Fibroblast of skin of right quadriceps (primary cell): ENCODE results near the gene BIRC3.
"Not testable (repeated sequence)": the region's sequence is repeated elsewhere in the genome, so short reads cannot be mapped to it uniquely, and the experiment has no call there.

Experiments used
- DNase-seq: peaks from one replicate; pipeline ENCODE4 v3.0.0-alpha.2; 2013

BIRC3 gene

DNA sequence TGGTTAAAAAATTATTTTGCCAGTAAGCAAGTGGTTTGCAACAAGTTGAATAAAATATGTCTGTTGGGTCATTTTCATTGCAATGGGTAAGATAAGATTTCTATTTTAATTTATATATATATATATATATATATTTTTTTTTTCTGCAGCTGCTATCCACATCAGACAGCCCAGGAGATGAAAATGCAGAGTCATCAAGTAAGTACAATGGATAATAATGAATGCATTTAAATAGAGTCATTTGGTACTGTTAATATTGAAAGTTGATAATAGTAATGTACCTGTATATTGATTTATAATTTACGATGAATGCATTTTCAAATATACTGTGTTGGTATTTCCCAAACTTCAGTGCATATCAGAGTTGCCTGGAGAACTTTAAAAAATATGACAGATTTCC, 11.5 kb downstream of the BIRC3 start:
- no peak for DNase-seq

DNA sequence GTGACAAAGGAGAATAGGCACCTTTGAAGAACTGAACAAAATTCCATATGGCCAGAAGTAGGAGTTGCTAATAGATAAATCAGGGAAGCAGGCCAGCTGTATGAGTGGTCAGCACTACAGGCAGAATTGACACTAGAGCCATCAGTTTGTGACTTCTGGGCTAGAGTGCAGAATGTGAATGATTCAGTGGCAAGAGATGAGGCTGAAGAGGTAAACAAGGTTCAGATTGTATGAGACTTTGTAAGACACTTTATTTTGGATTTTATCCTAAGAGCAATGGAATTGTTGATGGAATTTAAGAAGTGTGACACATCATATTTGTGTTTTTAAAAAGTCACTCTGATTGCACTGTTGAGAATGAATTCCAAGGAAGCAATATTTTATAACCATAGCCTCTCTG, 12.9 kb downstream of the BIRC3 start:
- DNase-seq, result peak; percentile 28

DNA sequence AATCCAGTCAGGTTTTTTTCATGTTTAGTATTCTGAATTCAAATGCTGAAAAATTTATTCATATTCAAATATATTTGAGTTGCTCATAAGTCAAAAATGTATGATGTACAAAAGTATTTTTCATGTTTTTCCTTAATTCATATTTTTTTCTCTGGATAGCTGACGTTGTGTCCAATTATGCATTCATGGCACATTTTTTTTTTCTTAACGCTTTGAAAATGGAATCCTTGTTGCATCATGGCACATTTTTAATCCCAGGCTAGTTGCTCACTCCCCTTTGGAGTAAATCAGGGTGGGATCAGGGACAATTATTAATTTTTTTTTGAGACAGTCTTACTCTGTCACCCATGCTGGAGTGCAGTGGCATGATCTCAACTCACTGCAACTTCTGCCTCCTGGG, 14.1 kb downstream of the BIRC3 start:
- DNase-seq, result no peak

DNA sequence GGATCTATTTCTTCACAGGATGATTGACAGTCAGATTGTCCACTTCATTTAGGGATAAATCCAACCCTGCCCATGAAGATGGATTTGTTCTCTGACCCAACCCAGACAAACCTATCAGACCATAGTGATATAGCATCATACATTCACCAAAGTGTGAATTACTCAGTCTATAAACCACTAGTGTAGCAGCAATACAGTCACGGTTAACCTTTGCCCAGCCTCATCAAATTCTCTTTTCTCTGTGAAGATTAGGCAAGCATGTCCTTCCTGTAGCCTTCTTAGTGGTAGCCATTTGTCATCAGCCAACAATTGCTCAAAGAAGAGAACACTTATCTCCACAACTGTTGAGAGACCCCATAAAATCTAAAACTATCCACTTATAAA, 15.3 kb downstream of the BIRC3 start:
- no peak for DNase-seq

DNA sequence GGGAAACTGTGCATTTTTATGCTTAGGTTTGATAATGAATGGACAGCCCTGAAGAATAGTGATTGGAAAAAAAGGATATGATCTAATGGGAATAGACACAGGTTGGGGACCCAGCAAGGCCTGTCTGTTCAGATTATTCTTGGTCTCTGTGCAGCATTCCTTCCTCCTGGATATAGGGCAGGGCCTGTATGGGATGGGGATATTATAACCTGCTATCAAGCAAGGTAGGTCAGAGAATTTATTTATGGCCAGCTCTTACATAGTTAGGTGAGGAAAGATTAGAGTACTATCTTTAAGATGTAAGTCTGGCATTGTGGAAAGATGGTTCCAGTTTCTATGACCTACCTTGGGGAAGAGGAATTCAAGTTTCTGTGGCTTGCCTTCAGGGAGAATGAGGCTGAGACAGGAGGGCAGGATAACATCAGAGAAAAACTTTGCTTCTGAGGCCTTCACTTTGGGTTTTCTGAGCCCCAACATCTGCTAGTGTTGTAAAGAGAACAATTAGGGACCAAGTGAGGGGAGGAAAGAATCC, 21.3 kb downstream of the BIRC3 start:
- DNase-seq, result no peak

DNA sequence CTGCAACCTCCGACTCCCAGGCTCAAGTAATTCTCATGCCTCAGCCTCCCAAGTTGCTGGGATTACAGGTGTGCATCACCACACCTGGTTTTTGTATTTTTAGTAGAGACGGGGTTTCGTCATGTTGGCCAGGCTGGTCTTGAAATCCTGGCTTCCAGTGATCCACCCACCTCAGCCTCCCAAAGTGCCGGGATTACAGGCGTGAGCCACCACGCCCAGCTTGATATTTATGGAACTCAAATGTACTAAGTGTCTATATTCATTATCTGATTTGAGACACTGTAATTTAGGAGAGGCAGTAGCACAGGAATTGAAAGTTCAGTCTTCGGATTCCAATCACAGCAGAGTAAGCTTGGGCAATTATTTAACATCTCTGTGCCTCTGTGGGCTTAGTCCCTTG, 24.0 kb downstream of the BIRC3 start:
- not testable (repeated sequence) for DNase-seq

DNA sequence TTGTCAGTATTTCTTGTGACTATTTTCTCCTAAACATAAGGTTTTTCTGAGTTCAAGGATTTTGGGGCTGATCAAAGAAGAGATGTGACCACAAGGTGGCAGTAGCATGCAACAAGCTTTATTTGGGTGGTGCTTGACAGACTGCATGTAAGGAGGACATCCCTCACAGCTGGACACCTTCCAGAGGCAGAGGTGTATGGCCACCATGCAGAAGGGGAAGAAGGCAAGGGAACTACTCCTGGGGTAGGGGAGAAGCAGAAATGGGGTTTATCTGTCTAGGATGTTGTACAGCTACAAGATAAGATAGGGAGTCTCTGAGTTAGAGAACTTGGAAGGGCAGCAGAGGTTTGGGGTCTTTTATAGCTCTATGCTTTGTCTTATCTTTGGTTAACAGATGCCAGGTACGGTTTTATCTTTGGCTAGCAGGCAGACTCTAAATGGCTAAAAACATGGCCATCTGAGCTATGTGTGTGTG, 24.6 kb downstream of the BIRC3 start:
- peak; percentile 84 for DNase-seq

DNA sequence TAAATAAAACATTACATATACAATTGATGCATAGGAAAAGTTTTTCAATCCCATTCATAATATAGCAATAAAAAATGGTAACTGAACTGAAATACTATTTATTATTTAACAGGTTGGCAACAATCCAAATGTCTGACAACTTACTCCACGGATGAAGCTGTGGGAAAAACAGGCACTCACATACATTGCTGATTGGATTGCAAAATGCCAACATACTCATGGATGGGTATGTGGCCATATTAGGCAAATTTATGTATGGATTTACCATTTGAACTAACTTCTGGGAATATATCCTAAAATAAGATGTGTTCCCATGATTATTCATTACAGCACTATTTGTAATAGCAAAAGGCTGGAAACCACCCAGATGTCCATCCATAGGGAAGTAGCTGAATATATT, 26.5 kb downstream of the BIRC3 start:
- DNase-seq, result peak; percentile 91

DNA sequence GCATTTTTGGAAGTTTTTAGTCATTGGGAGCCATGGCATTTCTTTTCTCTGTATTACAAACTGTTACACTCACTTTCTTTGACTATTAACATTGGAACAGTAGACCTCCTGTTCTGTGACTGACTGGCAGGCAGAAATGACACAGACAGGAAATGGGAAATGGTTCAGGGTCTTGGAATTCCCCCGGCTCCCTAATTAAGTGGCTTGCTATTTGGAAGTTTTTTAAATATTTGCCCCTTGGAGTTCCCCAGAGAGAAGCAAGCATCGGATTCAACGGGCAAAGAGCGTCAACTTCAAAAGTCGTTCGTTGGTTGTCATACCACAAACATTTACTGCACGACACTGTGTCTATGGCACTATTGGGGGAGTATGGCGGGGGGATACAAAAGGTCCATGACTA, 28.6 kb downstream of the BIRC3 start:
- peak; percentile 86 for DNase-seq

DNA sequence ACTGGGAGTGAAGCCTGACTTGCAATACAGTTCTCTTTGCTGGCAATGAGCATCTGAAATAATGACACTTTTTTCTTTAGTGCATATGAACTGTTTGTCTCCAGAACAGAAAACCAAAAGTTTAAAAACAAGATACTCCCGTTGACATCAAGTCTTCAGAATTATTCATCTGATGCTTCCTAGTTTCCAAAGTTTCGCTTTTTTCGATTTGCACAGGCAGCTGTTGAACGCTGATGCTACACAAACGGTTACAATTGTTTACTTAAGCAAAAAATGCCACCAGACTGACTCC, 29.1 kb downstream of the BIRC3 start:
- DNase-seq, result no peak

DNA sequence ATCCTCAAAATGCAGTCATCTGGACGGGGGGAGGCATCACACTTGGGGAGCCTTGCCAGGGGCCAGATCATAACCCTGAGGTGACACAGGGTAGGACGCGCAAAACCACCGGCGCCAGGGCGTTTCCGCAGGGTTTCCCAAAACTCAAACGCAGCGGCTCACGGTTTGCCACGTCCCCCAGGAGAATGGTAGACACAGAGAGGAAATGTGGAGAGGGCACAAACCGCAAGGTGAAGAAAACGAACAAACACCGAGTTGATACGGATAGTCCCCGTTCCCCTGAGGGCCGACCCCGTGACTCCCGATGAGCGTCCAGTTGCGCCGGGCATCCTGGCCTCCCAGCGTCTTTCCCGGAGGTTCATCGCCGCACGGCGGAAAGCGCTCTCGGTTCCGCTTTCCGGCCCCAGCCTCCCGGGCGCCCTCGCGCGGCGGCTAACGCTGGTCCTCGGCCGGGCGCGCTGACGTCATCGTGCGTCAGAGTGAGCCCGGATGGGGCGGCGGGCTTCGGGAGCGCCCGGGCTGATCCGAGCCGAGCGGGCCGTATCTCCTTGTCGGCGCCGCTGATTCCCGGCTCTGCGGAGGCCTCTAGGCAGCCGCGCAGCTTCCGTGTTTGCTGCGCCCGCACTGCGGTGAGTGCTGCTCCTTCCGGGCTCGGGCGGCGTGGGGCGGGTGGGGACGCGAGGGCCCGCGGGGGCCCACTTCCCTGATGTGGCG, 29.6 kb downstream of the BIRC3 start, which contains the start of gene BIRC2:
TSS of gene BIRC2 (plus strand) at position 467 of the 714 bp plus-strand sequence. CDS start 2,641 bp downstream, outside the sequence.
- DNase-seq, result peak; percentile 94

DNA sequence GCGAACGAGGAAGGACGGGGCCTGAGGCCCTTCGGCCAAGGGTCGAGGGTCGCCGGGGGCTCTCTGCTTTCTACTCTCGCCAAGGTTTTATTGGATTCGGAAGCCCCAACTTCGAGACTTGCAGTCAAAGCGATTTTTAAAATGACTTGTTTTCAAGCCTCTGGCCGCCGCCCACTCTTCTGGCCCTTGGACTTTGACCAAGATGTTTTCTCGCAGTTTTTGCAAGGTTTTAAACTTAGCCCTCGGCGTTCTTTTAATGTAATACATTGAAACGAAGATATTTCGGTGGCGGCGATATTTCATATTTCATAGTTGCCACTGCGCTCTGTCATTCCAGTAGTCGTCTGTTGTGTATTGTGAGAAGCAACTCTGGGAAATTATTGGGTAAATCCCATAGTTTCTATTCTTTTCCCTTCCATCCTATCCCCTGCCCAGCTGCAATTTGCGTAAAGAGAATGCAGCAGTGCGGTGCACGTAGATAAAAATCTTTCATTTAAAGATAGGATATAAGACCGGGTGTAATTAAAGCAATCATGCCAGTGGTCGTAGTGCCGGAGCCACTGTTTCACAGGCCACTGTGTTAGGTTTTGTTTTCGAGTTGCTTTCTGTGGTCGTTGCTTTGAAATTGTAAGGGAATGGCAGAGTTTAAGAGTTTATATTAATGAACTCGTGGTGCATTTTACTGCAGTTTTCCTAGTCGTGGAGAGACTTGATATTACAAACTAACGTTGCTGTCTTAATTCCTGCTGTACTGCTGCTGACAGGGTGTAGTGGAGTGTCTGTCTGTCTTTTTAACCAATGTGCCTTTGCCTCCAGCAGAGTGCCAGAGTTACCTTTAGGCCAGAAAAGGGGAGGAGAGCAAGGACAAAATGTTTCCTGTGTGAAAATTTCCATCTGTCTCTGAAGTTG, 30.4 kb downstream of the BIRC3 start:
- DNase-seq, result peak; percentile 33

DNA sequence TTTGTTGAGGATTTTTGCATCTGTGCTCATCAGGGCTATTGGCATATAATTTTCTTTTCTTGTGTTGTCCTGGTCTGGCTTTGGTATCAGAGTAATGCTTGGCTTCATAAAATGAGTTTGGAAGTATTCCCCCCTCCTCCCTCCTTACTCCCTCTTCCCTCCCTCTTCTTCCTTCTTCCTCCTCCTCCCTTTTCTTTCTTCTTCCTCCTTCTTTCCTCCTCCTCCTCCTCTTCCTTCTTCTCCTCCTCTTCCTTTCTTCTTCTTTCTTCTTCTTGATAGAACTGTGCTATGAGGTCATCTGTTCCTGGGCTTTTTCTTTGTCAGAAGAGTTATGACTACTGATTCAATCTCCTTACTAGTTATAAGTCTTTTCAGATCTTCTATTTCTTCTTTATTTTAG, 39.8 kb downstream of the BIRC3 start:
- DNase-seq, result no peak

DNA sequence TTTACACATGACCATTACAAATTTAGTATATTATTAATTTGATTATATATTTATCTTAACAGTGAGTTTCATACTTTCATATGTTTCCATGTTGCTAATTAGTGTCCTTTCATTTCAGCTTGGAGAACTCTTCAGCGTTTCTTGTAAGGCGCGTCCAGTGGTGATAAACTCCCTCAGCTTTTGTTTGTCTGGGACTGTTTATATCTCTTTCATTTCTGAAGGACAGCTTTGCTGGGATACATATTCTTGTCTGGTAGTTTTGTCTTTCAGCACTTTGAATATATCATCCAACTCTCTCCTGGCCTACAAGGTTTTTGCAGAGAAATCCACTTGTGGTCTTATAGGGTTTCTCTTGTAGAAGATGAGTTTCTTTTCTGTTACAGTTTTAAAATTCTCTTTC, 42.1 kb downstream of the BIRC3 start:
- DNase-seq, result no peak

DNA sequence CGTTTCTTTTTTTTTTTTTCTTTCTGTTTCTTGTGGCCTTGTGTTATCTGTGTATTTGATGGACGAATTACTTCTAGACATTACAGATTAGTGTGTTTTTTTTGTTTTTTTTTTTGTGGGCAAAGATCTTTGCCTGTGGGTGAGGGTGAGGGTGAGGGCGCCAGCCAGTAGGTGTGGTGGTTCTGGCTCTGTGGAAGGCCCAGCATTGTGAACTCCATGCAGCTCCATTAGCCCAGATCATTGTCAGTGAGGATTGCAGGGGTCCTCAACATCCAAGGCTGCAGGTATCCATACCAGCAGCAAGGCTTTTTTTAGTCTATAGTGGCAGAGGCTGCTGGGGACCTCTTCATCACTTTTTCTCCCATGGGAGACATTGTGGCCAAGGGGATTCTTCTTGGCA, 43.4 kb downstream of the BIRC3 start:
- no peak for DNase-seq

DNA sequence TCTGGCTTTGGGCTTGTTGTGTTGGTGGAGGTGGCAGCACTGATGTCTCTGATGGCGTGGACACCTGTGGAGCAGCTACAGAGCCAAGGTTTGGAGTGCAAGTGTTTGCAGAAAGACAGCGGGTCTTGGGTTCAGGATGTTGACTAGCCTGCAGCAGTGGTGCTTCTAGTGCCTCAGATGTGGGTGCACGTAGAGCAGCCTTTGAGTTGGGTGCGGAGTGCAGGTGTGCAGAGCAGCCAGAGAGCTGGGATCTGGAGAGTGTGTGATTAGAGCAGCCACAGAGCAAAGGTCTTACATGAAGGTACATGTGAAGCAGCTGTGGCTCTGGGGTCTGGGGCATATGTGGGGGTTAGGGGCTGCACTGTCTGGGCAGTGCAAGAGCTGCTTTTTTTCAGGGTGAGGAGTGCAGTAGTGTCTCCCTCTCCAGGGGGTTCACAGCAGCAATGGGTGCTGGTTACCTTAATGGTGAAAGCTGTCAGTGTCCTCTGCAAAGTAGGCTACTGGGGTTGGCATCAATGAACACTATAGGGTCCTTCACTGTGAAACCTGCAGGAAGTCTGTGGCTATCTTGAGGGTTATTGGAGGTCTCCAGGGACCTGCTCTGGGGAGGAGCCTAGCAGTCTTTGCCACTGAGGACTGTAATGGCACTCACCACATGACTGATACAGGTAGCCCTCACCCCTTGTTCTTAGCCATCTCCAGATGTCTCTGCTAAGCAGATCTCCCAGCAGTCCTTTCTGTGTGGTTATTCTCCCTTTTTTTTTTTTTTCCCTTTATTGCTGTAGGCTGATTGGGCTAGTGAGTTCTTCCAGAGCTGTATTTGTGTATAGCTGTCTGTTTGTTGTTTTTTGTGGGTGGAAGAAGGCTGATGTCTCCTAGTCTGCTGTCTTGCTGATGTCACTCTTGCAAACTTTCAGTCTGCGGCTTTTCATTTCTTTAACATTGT, 44.1 kb downstream of the BIRC3 start:
- peak; percentile 53 for DNase-seq

DNA sequence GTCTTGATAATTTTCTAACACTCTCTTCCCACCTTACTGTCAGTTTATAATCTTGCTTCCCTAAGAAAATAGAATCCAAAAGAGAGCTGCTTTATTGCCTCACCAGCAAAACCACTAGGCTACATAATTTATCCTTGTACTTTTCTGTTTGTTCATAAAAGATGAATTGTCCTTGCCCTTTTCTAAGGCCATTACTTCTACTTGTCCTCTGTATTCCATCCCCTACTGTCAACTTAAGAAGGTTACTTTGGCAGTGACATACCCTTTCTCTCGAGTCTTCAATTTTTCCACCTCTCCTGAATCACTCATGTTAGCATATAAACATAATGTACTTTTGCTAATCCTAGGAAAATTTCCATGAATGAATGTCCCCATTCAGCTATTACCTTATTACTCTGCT, 47.7 kb downstream of the BIRC3 start:
- no peak for DNase-seq

DNA sequence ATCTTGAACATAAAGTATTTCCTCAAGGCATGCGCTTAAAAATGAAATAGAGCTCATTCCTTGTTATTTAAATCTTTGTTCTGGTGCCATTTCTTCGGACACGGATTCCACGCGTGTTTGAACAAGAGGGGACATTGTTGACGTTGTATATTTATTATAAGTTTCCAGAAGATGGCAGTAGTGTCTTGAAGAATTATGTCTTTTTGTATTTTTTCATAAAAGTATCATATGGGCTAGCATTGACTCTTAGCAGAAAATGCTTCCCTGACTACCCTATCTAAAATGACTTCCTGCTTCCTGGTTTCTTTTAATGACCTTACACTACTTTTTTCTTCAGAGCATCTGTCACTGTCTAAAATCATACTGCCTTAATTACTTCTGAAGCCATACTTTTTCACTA, 50.1 kb downstream of the BIRC3 start:
- no peak for DNase-seq

DNA sequence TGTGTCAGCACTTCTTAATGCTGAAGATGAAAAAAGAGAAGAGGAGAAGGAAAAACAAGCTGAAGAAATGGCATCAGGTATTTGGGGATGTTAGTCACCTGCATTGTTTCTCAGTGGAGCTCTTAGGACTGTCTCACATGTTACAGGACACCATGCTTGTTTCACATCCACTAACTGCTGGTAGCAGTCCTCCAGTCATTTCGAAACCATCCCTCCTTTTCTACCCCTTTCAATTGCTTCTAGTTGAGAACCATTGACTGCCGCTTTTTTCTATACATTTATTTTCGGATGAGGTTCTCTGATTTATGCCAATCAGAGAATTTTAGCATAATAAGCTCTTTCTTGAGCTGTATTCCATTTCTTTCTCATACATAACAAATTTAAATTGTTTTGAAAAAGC, 51.2 kb downstream of the BIRC3 start:
- DNase-seq, result no peak

DNA sequence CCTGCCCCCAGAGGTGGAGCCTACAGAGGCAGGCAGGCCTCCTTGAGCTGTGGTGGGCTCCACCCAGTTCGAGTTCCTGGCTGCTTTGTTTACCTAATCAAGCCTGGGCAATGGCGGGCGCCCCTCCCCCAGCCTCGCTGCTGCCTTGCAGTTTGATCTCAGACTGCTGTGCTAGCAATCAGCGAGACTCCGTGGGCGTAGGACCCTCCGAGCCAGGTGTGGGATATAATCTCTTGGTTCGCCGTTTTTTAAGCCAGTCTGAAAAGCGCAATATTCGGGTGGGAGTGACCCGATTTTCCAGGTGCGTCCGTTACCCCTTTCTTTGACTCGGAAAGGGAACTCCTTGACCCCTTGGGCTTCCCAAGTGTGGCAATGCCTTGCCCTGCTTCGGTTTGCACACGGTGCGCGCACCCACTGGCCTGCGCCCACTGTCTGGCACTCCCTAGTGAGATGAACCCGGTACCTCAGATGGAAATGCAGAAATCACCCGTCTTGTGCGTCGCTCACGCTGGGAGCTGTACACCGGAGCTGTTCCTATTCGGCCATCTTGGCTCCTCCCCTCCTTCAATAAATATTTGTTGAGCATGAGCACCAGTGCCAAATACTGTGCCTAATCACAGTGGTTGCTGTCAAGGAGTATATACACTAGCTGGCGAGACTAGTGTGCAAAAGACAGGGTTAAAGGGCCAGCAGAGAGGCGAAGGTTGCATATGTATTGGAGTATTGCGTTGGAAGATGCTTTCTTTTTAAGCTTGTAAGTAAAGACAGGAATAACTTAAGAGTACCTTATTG, 57.5 kb downstream of the BIRC3 start:
- DNase-seq, result not testable (repeated sequence)

DNA sequence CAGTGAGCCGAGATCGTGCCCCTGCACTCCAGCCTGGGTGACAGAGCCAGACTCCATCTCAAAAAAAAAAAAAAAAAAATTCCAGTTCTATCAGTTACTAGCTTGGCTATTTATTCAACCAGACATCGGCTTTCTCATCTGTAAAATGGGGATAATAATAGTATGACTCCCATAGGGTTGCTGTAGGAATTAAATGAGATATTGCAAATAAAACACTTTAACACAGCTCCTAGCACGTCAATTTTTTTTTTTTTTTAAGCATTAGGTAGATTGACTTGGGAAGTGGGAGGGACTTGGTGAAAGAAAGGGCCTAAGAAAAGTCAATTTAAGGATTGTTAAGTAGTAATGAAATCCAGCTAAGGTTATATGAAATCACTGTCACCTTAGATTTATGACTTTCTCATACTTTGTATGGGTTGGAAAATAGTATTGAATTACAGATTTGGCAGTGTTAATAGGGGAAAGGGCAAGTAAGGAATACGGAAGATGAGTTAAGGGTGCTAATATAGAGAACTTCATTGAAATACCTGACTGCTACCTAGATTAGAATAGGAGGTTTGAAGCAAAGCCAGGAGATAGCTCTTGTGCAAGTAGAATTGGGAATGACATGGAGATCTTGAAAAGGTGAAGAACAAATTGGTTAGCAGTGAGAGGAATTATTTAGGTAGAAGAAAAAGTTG, 58.6 kb downstream of the BIRC3 start:
- no peak for DNase-seq
